Ovary (tissue), 3 donors: ENCODE results near the gene NUP50.

Experiments used
- CTCF ChIP-seq, 3 donors: fragments of 450-650 bp in 2 of 3; fragments of 200-600 bp in 1 of 3; IDR thresholded peaks; one replicate each; pipeline versions ENCODE4 v1.5.1 to v1.8.0; 2016 to 2022; ENCODE audit warnings: antibody characterized with exemption in 3 of 3, mild to moderate bottlenecking in 1 of 3
- EP300 ChIP-seq: sonication (generic); formaldehyde crosslinking; IDR thresholded peaks from one replicate; pipeline ENCODE4 v1.6.1; 2017; ENCODE audit warnings: antibody characterized with exemption
- donor health status: DM: no; HTN: no; CAD: no.

GRCh38 chr22:45139693-45140092 lies 24.0 kb upstream of the NUP50 start:
- TF ChIP-seq CTCF (IDR thresholded peaks at IDR 0.05) = no peak
- TF ChIP-seq EP300 = no peak
